Transverse colon (tissue), 4 donors: Measurements from ENCODE around the gene MYBPC1. TPM values are rescaled to one million over a fixed set of nuclear protein-coding genes. Genes with fewer than 3 reads are reported as not detected.

Source experiments
- DNase-seq: peaks from one replicate; pipeline ENCODE4 v3.0.0-alpha.2; 2019
- H3K27ac ChIP-seq, 4 donors: fragments of 200-600 bp; sonication (generic); 2 replicates each; pipeline ENCODE4 v1.5.1; 2016 to 2018; ENCODE audit warnings: inconsistent platforms in 4 of 4
- H3K27me3 ChIP-seq: fragments of 200-600 bp; sonication (generic); 2 replicates; pipeline ENCODE4 v1.5.1; 2017; ENCODE audit warnings: inconsistent platforms
- H3K36me3 ChIP-seq, 4 donors: fragments of 200-600 bp; sonication (generic); 2 replicates each; pipeline ENCODE4 v1.5.1; 2017 to 2019; ENCODE audit warnings: inconsistent platforms in 4 of 4
- H3K4me1 ChIP-seq, 4 donors: fragments of 200-600 bp; sonication (generic); 2 replicates each; pipeline ENCODE4 v1.5.1; 2017 to 2020; ENCODE audit warnings: inconsistent platforms in 4 of 4
- H3K4me3 ChIP-seq, 4 donors: fragments of 200-600 bp; sonication (generic); 1 replicate in 1 of 4; 2 replicates in 3 of 4; pipeline versions ENCODE4 v1.5.1 to v1.6.1; 2017 to 2019; ENCODE audit warnings: inconsistent platforms in 4 of 4
- H3K9me3 ChIP-seq, 2 donors: fragments of 200-600 bp; sonication (generic); 2 replicates each; pipeline ENCODE4 v1.5.1; 2017 to 2019; ENCODE audit warnings: inconsistent platforms in 2 of 2
- CTCF ChIP-seq, 5 experiments: fragments of 200-600 bp in 3 of 5; fragments of 450-650 bp in 2 of 5; sonication (generic) in 3 of 5; IDR thresholded peaks; 1 replicate in 2 of 5; 2 replicates in 3 of 5; pipeline ENCODE4 v1.5.1; 2016 to 2017; ENCODE audit warnings: antibody characterized with exemption in 5 of 5, inconsistent platforms in 3 of 5, mild to moderate bottlenecking in 2 of 5, moderate library complexity in 1 of 5
- EP300 ChIP-seq: sonication (generic); formaldehyde crosslinking; IDR thresholded peaks from one replicate; pipeline ENCODE4 v1.6.1; 2017; ENCODE audit warnings: antibody characterized with exemption, low read depth
- POLR2A ChIP-seq: fragments of 450-650 bp; IDR thresholded peaks from one replicate; pipeline ENCODE4 v1.6.1; 2016; ENCODE audit warnings: antibody characterized with exemption, mild to moderate bottlenecking, moderate library complexity
- POLR2AphosphoS5 ChIP-seq, 3 donors: sonication (generic); formaldehyde crosslinking; IDR thresholded peaks; one replicate each; pipeline ENCODE4 v1.6.1; 2016; ENCODE audit warnings: antibody characterized with exemption in 3 of 3
- WGBS, 2 donors: methylation state at CpG; one replicate each; pipeline ENCODE4 v1.1.5; 2018; ENCODE audit warnings: low coverage in 1 of 2; 5-methylcytosine and 5-hydroxymethylcytosine counted together
- in situ Hi-C, 4 donors: fragments of 200-750 bp; cut with MboI; loops; one replicate each; pipeline versions ENCODE4 v1.15.0 to v1.15.1; 2017; ENCODE audit warnings: low sequenced_read_pairs in 3 of 4, low pct_ligation_motif_present in 1 of 4, low pct_unique_long_range_greater_than_20kb in 1 of 4
- intact Hi-C: fragments of 100-400 bp; cut with DNase I; formaldehyde crosslinking; loops from one replicate; pipeline ENCODE4 v1.15.1; 2023; ENCODE audit warnings: low total_unique reads
- total RNA-seq, 4 donors: library from RNA; depleted of rRNA; stranded (reverse); fragments of >200 nt; gene quantifications; one replicate each; pipeline ENCODE4 v1.1.0, GENCODE V29; 2016

The MYBPC1 gene
- total RNA-seq, 4 donors from 2014 or later, result 151 to 247 (median 182) TPM; not detected in 1

- TF ChIP-seq POLR2A (no peak), CTCF (IDR thresholded peaks at IDR 0.05) (no peak), POLR2AphosphoS5 (IDR thresholded peaks at IDR 0.05) (no peak), EP300 (no peak)
- Histone ChIP-seq H3K4me1 (peaks cover 0 to 22% (median 13%) of the 10 kb centered on the region in 4 donors), H3K36me3 (peaks cover 0 to 13% (median 6%) of the 10 kb centered on the region in 4 donors), H3K27ac (no peak overlapping the region), H3K27me3 (no peaks in the 10 kb centered on the region), H3K9me3 (no peaks in the 10 kb centered on the region), H3K4me3 (no peak overlapping the region)
- DNase-seq, result no peak
- intact Hi-C loops, result no loop called here
- in situ Hi-C loops, result no loop called here
Observed at GRCh38 chr12:101719566-101719965, 124.8 kb downstream of the MYBPC1 start.

GRCh38 chr12:101720118-101720517 is 125.3 kb downstream of the MYBPC1 start:
- no peak for TF ChIP-seq CTCF (IDR thresholded peaks at IDR 0.05)
- no peak for TF ChIP-seq EP300
- TF ChIP-seq POLR2AphosphoS5 (IDR thresholded peaks at IDR 0.05), result no peak
- no peak for TF ChIP-seq POLR2A
- H3K36me3 ChIP-seq, result peaks cover 0 to 18% (median 8%) of the 10 kb centered on the region in 4 donors
- in situ Hi-C loops (no loop called here), intact Hi-C loops (no loop called here)
- H3K27ac ChIP-seq, result peak overlapping the region in 1 of 4 donors; percentile 40
- no peaks in the 10 kb centered on the region for H3K27me3 ChIP-seq
- H3K4me3 ChIP-seq, result no peak overlapping the region
- no peaks in the 10 kb centered on the region for H3K9me3 ChIP-seq
- H3K4me1 ChIP-seq, result peaks cover 0 to 17% (median 8%) of the 10 kb centered on the region in 4 donors
- DNase-seq, result no peak

- intact Hi-C loops (no loop called here), in situ Hi-C loops (no loop called here)
- H3K36me3 ChIP-seq, result peaks cover 0 to 33% (median 10%) of the 10 kb centered on the region in 4 donors
- no peak for DNase-seq
- 87 to 97% methylated on average over 1 to 4 of the region's 4 CpGs for WGBS, 2 donors
- H3K4me1 ChIP-seq, result peaks cover 0 to 14% (median 5%) of the 10 kb centered on the region in 4 donors
- H3K4me3 ChIP-seq, result no peak overlapping the region
- no peak overlapping the region for H3K27ac ChIP-seq
- H3K9me3 ChIP-seq, result no peaks in the 10 kb centered on the region
- TF ChIP-seq EP300, result no peak
- TF ChIP-seq CTCF (IDR thresholded peaks at IDR 0.05), result no peak
- TF ChIP-seq POLR2A, result no peak
- TF ChIP-seq POLR2AphosphoS5 (IDR thresholded peaks at IDR 0.05), result no peak
- no peaks in the 10 kb centered on the region for H3K27me3 ChIP-seq
Observed at GRCh38 chr12:101722392-101722791, 127.6 kb downstream of the MYBPC1 start.

- Histone ChIP-seq H3K27me3 (no peaks in the 10 kb centered on the region), H3K27ac (no peak overlapping the region), H3K9me3 (no peaks in the 10 kb centered on the region), H3K4me3 (no peak overlapping the region), H3K4me1 (no peaks in the 10 kb centered on the region), H3K36me3 (peaks cover 0 to 43% (median 19%) of the 10 kb centered on the region in 4 donors)
- intact Hi-C loops, result no loop called here
- in situ Hi-C loops, result no loop called here
- no peak for TF ChIP-seq CTCF (IDR thresholded peaks at IDR 0.05)
- TF ChIP-seq POLR2AphosphoS5 (IDR thresholded peaks at IDR 0.05), result no peak
- no peak for TF ChIP-seq POLR2A
- no peak for TF ChIP-seq EP300
- DNase-seq, result no peak
Observed at GRCh38 chr12:101727098-101727497, 132.3 kb downstream of the MYBPC1 start.
